H1 (cell line): ENCODE results near the gene WNK2. TPM values are rescaled to one million over a fixed set of nuclear protein-coding genes. Genes with fewer than 3 reads are reported as not detected.
"Not testable (repeated sequence)": the region's sequence is repeated elsewhere in the genome, so short reads cannot be mapped to it uniquely, and the experiment has no call there.

Experiments
- CTCF ChIA-PET: fragments of 300-600 bp; sonication (Branson Sonifier 250); formaldehyde crosslinking; loops from one replicate; lab custom pipeline; 2021; ENCODE audit not compliant: partially characterized antibody; lab: Charles Lee
- POLR2A ChIA-PET: fragments of 300-600 bp; sonication (Branson Sonifier 250); formaldehyde crosslinking; loops from one replicate; lab custom pipeline; 2021; ENCODE audit warnings: inconsistent platforms; ENCODE audit not compliant: partially characterized antibody; lab: Charles Lee
- DNase-seq, 2 experiments: peaks; one replicate each; pipeline versions ENCODE4 v3.0.0 to v3.0.0-alpha.2; 2010 to 2022; ENCODE audit warnings: low spot score in 2 of 2, low read depth in 1 of 2, mixed read lengths in 1 of 2
- FAIRE-seq: peaks from 2 replicates; lab custom pipeline; 2011; peaks lifted over from hg19 to GRCh38; lab: Jason Lieb, UNC
- H2AFZ ChIP-seq: 2 replicates; pipeline ENCODE4 v1.8.1; 2012; ENCODE audit warnings: low read length, inconsistent platforms
- H2AK5ac ChIP-seq: 2 replicates; pipeline ENCODE4 v1.6.1; 2013; ENCODE audit warnings: low read depth, low read length
- H2BK120ac ChIP-seq: replicated peaks from 2 replicates; pipeline ENCODE3; 2013; ENCODE audit warnings: low read depth, low read length, inconsistent platforms
- H2BK12ac ChIP-seq: 2 replicates; pipeline ENCODE4 v1.6.1; 2013; ENCODE audit warnings: low read depth, low read length
- H2BK15ac ChIP-seq: 2 replicates; pipeline ENCODE4 v1.6.1; 2013; ENCODE audit warnings: low read length
- H2BK20ac ChIP-seq: 2 replicates; pipeline ENCODE4 v1.6.1; 2013; ENCODE audit warnings: low read length
- H2BK5ac ChIP-seq: 2 replicates; pipeline ENCODE4 v1.6.1; 2013; ENCODE audit warnings: low read depth, low read length
- H3K14ac ChIP-seq: 2 replicates; pipeline ENCODE4 v1.6.1; 2013; ENCODE audit warnings: inconsistent platforms; ENCODE audit not compliant: insufficient read length
- H3K18ac ChIP-seq: 2 replicates; pipeline ENCODE4 v1.6.1; 2013; ENCODE audit warnings: low read length; ENCODE audit errors: extremely low read depth
- H3K23ac ChIP-seq: 2 replicates; pipeline ENCODE4 v1.6.1; 2013; ENCODE audit warnings: inconsistent platforms; ENCODE audit not compliant: insufficient read length
- H3K23me2 ChIP-seq: 2 replicates; pipeline ENCODE4 v1.6.1; 2013; ENCODE audit warnings: low read depth, low read length
- H3K27ac ChIP-seq: 2 replicates; pipeline ENCODE4 v1.6.1; 2011; ENCODE audit warnings: low read depth, low read length, inconsistent platforms
- H3K27me3 ChIP-seq, 4 experiments: replicated peaks in 1 of 4; 1 replicate in 1 of 4; 2 replicates in 3 of 4; pipeline versions ENCODE4 v1.6.1 to v1.8.1; 2011 to 2013; ENCODE audit warnings: low read length in 3 of 4, mild to moderate bottlenecking in 3 of 4, inconsistent platforms in 2 of 4, mixed read lengths in 2 of 4, moderate library complexity in 1 of 4; ENCODE audit not compliant: control insufficient read depth in 3 of 4, insufficient read depth in 3 of 4; ENCODE audit errors: extremely low read depth in 1 of 4
- H3K36me3 ChIP-seq, 4 experiments: 2 replicates each; pipeline versions ENCODE4 v1.6.1 to v1.8.1; 2011 to 2013; ENCODE audit warnings: mild to moderate bottlenecking in 4 of 4, low read length in 3 of 4, moderate library complexity in 2 of 4, control low read depth in 1 of 4, inconsistent platforms in 1 of 4; ENCODE audit not compliant: insufficient read depth in 4 of 4, control insufficient read depth in 2 of 4
- H3K4ac ChIP-seq: replicated peaks from 2 replicates; pipeline ENCODE3; 2013; ENCODE audit warnings: low read length, low read depth, mixed read lengths, inconsistent platforms; ENCODE audit not compliant: insufficient read length
- H3K4me1 ChIP-seq, 4 experiments: replicated peaks in 1 of 4; 1 replicate in 1 of 4; 2 replicates in 3 of 4; pipeline versions ENCODE4 v1.6.1 to v1.8.1; 2011 to 2013; ENCODE audit warnings: low read length in 3 of 4, inconsistent platforms in 2 of 4, mixed read lengths in 1 of 4; ENCODE audit not compliant: insufficient read depth in 4 of 4, control insufficient read depth in 3 of 4
- H3K4me2 ChIP-seq, 2 experiments: 2 replicates each; pipeline versions ENCODE4 v1.6.1 to v1.8.1; 2011 to 2013; ENCODE audit warnings: low read depth in 2 of 2, low read length in 2 of 2, control low read depth in 1 of 2, inconsistent platforms in 1 of 2, mild to moderate bottlenecking in 1 of 2; ENCODE audit not compliant: insufficient read depth in 1 of 2
- H3K4me3 ChIP-seq, 4 experiments: fragments of 200-600, 300-600 bp in 1 of 4; sonication (generic), shearing (Covaris generic), sonication (Bioruptor Twin) in 1 of 4; 2 replicates each; pipeline versions ENCODE4 v1.5.1 to v1.8.1; 2011 to 2016; ENCODE audit warnings: low read length in 4 of 4, low read depth in 3 of 4, control low read depth in 2 of 4, inconsistent platforms in 2 of 4, mild to moderate bottlenecking in 2 of 4, mixed read lengths in 1 of 4, moderate library complexity in 1 of 4; ENCODE audit not compliant: insufficient read depth in 2 of 4; ENCODE audit errors: extremely low read depth in 1 of 4
- H3K56ac ChIP-seq: replicated peaks from 2 replicates; pipeline ENCODE3; 2013; ENCODE audit warnings: low read depth, mild to moderate bottlenecking, mixed read lengths, low read length, inconsistent platforms; ENCODE audit not compliant: insufficient read length
- H3K79me1 ChIP-seq: 2 replicates; pipeline ENCODE4 v1.6.1; 2013; ENCODE audit warnings: low read depth, low read length, control low read depth
- H3K79me2 ChIP-seq, 2 experiments: 2 replicates each; pipeline versions ENCODE4 v1.6.1 to v1.8.1; 2012 to 2013; ENCODE audit warnings: low read length in 2 of 2, mild to moderate bottlenecking in 2 of 2, inconsistent platforms in 1 of 2; ENCODE audit not compliant: insufficient read depth in 2 of 2, control insufficient read depth in 1 of 2
- H3K9ac ChIP-seq, 4 experiments: replicated peaks in 1 of 4; 1 replicate in 1 of 4; 2 replicates in 3 of 4; pipeline versions ENCODE4 v1.6.1 to v1.8.1; 2011 to 2013; ENCODE audit warnings: low read depth in 3 of 4, low read length in 3 of 4, control low read depth in 2 of 4, mild to moderate bottlenecking in 2 of 4, moderate library complexity in 2 of 4, inconsistent platforms in 1 of 4; ENCODE audit errors: extremely low read depth in 1 of 4
- H3K9me3 ChIP-seq, 2 experiments: 2 replicates each; pipeline versions ENCODE4 v1.6.1 to v1.8.1; 2012 to 2013; ENCODE audit warnings: mild to moderate bottlenecking in 2 of 2, moderate library complexity in 2 of 2, control low read depth in 1 of 2, inconsistent platforms in 1 of 2, low read depth in 1 of 2, low read length in 1 of 2, mixed read lengths in 1 of 2; ENCODE audit not compliant: insufficient read depth in 2 of 2
- H4K20me1 ChIP-seq, 2 experiments: replicated peaks in 1 of 2; 2 replicates each; pipeline versions ENCODE3 to v1.8.1; 2011 to 2013; ENCODE audit warnings: inconsistent platforms in 2 of 2, low read length in 2 of 2, mild to moderate bottlenecking in 1 of 2; ENCODE audit not compliant: insufficient read depth in 2 of 2, control insufficient read depth in 1 of 2
- H4K5ac ChIP-seq: 2 replicates; pipeline ENCODE4 v1.6.1; 2013; ENCODE audit warnings: low read length, low read depth, mixed read lengths, inconsistent platforms; ENCODE audit not compliant: insufficient read length
- H4K8ac ChIP-seq: 2 replicates; pipeline ENCODE4 v1.8.0; 2013; ENCODE audit warnings: mild to moderate bottlenecking, moderate library complexity, low read length, inconsistent platforms; ENCODE audit not compliant: insufficient read depth; ENCODE audit errors: extremely low read depth
- H4K91ac ChIP-seq: replicated peaks from 2 replicates; pipeline ENCODE3; 2013; ENCODE audit warnings: low read length, mixed read lengths, inconsistent platforms; ENCODE audit not compliant: insufficient read length
- POLR2A ChIP-seq, 2 experiments: IDR thresholded peaks; 1 replicate in 1 of 2; 2 replicates in 1 of 2; pipeline ENCODE4 v1.6.1; 2011; ENCODE audit warnings: low read depth in 2 of 2, low read length in 2 of 2, mild to moderate bottlenecking in 2 of 2; ENCODE audit errors: control extremely low read depth in 1 of 2
- POLR2AphosphoS5 ChIP-seq: IDR thresholded peaks from 2 replicates; pipeline ENCODE4 v1.6.1; 2011; ENCODE audit warnings: low read depth, low read length
- WGBS, 2 experiments: shearing (Covaris generic) in 1 of 2; methylation state at CpG; one replicate each; pipeline versions ENCODE4 v1.1.6 to v1.1.7; 2013 to 2015; ENCODE audit warnings: low lambda C conversion rate in 2 of 2, mixed read lengths in 2 of 2, inconsistent platforms in 1 of 2, low coverage in 1 of 2, missing lambda C conversion rate in 1 of 2; ENCODE audit not compliant: insufficient replicate concordance in 2 of 2, insufficient coverage in 1 of 2, insufficient read length in 1 of 2; ENCODE audit errors: extremely low coverage in 1 of 2, missing lambda C conversion rate in 1 of 2; 5-methylcytosine and 5-hydroxymethylcytosine counted together
- polyA plus RNA-seq, 7 experiments: library from polyadenylated mRNA; depleted of rRNA in 3 of 7; stranded (reverse) in 5 of 7; unstranded in 2 of 7; fragments of >200 nt in 5 of 7; fragments of 200-250 nt in 2 of 7; gene quantifications; 1 replicate in 5 of 7; 2 replicates in 1 of 7; 4 replicates in 1 of 7; pipeline versions ENCODE4 v1.2.1 to v1.2.3, GENCODE V29; 2011 to 2013; ENCODE audit warnings: missing spikeins in 2 of 7, mixed read lengths in 2 of 7
- total RNA-seq: library from RNA; stranded (reverse); fragmentation: NEBNext Ultra II Directional; extraction: Animal tissue kit (Norgen Biotek cat#: 25700); gene quantifications from 2 replicates; pipeline ENCODE4 v1.2.1, GENCODE V29; 2021

Gene WNK2
- total and polyA plus RNA-seq, 2 of the 8 experiments (the other 6 are each of a cell fraction or from before 2014, with no cell fraction given) = 12.0 to 87.2 TPM

GRCh38 chr9:93366486-93366885 lies 182.5 kb downstream of the WNK2 start:
- not testable (repeated sequence) for H2BK12ac ChIP-seq, DNase-seq, H3K79me2 ChIP-seq, H4K5ac ChIP-seq, H3K9ac ChIP-seq, H3K23me2 ChIP-seq, H3K27ac ChIP-seq, H4K20me1 ChIP-seq, H2BK20ac ChIP-seq, H2BK15ac ChIP-seq, H4K8ac ChIP-seq, H3K56ac ChIP-seq, H3K14ac ChIP-seq, H3K18ac ChIP-seq
- Histone ChIP-seq H3K36me3 (peaks cover 0 to 24% (median 6%) of the 10 kb centered on the region in 4 experiments; a peak in 3 of 8 replicates), H3K4me2 (peak overlapping the region in 1 of 2 experiments; percentile 57; a peak in 1 of 4 replicates)
- POLR2A ChIA-PET = interaction anchor here (1.0 to 4.4 kb wide), 8 partner anchors 8 to 199 kb away, joined by 3 to 44 read pairs (median 4); partner anchors contain the start of gene FAM120AOS
- peak; percentile 27 to 81 for TF ChIP-seq POLR2A (IDR thresholded peaks at IDR 0.05; ENCODE audit: control extremely low read depth in 1 of 2, low read depth in 2 of 2, low read length in 2 of 2)
- peak; percentile 69 for TF ChIP-seq POLR2AphosphoS5
- TF ChIP-seq, all 59 proteins: peak for 2; not testable (repeated sequence) for 57
- not testable (repeated sequence) for FAIRE-seq, H3K79me1 ChIP-seq, H4K91ac ChIP-seq, H2BK120ac ChIP-seq, H3K9me3 ChIP-seq, H3K4me3 ChIP-seq, H3K27me3 ChIP-seq, H2AFZ ChIP-seq, H3K4ac ChIP-seq, H2AK5ac ChIP-seq, H3K23ac ChIP-seq, H2BK5ac ChIP-seq, H3K4me1 ChIP-seq
- CTCF ChIA-PET = interaction anchor here (1.1 kb wide), 1 partner anchor 13 kb away, joined by 4 read pairs; no protein-coding TSS in a partner anchor
- WGBS, 2 experiments = 95% methylated on average over 4 of the region's 4 CpGs; no CpG with 5 or more reads in 1 of the 2 experiments
